Measurements from ENCODE around the gene SERINC5. TPM values are rescaled to one million over a fixed set of nuclear protein-coding genes. Genes with fewer than 3 reads are reported as not detected.
A peak's percentile ranks its signal among the peaks of the same experiment; 100 is the strongest.
"Not testable (repeated sequence)": the region's sequence is repeated elsewhere in the genome, so short reads cannot be mapped to it uniquely, and the experiment has no call there.

Gene SERINC5
- 10 to 100 TPM; 28.1 to 36.0 TPM for total RNA-seq

DNA sequence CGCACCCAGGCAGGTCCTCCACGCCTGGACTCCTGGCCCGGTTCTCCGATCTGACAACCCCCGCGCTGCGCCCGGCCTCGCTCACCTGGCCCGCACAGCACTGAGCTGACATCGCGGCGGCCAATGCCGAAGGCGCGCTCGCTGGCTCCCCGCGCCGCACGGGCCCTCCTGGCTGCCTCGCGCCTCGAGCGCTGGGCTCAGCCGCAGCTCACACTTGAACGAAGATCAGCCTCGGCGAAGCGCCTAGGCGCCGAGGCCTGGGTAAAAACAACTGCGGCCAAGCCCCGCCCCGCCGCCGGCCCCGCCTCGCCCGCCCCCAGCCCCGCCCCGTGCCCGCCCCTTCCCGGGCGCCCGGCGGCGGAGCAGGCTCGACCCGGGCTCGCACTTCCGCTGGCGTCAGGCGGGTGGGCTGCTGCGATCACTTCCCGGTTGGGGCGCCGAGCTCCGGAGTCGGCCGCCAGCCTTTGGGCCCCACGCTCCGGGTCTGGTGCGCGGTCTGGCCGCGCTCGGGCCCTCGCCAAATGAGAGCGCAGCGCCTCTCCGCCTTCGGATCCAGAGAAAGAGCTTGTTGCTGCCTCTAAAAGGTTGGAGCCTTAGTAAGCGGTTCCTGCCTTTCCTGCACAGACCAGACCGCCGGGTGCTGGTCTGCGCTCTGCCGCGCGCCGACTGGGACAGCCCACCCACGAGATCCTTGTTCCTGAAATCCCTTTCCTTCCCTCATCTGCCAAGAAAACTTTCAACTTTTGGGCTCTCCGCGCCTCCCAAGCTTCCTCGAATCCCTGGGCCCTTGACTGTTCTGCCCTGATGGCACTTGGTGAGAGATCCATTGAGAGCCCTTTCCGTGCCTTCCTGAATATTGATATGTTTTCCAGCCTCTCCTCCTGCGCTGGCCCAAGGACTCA lies at the start of gene SERINC5:
TSS of gene SERINC5 (minus strand) at position 238 of the 902 bp plus-strand sequence. CDS start at position 112, 126 bp downstream.
- DNase-seq = peak; percentile 92
- Mint-ChIP-seq H3K27me3 (no peaks in the 10 kb centered on the region), H3K9me3 (ENCODE audit: low read depth) (no peaks in the 10 kb centered on the region), H3K36me3 (ENCODE audit: low read depth) (peaks cover 22% of the 10 kb centered on the region), H3K4me3 (peak within 1 kb of the TSS; percentile 93), H3K4me1 (peaks cover 41% of the 10 kb centered on the region), H3K27ac (peak within 1 kb of the TSS; percentile 97)
- POLR2A ChIA-PET = interaction anchor here (0.6 to 3.4 kb wide), 12 partner anchors 9 to 165 kb away, joined by 3 to 12 read pairs (median 4); no protein-coding TSS in a partner anchor
- intact Hi-C loops (cut with DNase I, micrococcal nuclease) = loop anchor here (1.0 to 10.0 kb wide), 16 partner anchors 9 to 759 kb away; partner anchors contain the start of genes MTX3 (in 1 of the 2), TENT2 (in 1 of the 2) and ZFYVE16 (in 1 of the 2)
- CTCF ChIA-PET = interaction anchor here (0.6 to 3.2 kb wide), 14 partner anchors 9 to 417 kb away, joined by 3 to 27 read pairs (median 3); no protein-coding TSS in a partner anchor
- ATAC-seq = peak; percentile 75

DNA sequence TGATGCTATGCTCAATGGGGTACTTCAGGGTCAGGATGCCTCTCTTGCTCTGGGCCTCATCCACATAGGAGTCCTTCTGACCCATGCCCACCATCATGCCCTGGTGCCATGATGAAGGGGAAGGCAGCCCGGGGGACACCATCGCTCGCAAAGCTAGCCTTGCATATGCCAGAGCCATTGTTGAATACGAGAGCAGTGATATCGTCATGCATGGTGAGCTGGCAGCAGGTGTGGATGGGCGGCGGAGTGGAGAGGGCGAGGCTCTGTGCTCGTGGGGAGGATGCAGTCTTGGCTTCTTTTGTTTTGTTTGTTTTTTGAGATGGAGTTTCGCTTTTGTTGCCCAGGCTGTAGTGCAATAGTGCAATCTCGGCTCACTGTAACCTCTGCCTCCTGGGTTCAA lies 46.8 kb upstream of the SERINC5 start:
- DNase-seq (no peak), ATAC-seq (no peak)
- H3K27ac Mint-ChIP-seq = no peak overlapping the region
- H3K4me1 Mint-ChIP-seq = no peaks in the 10 kb centered on the region
- no peaks in the 10 kb centered on the region for H3K27me3 Mint-ChIP-seq
- H3K9me3 Mint-ChIP-seq (ENCODE audit: low read depth) = no peaks in the 10 kb centered on the region
- ChIA-PET CTCF (interaction anchor here (1.4 to 8.7 kb wide), 2 partner anchors 203 to 211 kb away, joined by 3 to 198 read pairs; no protein-coding TSS in a partner anchor), POLR2A (no interaction called here)
- H3K36me3 Mint-ChIP-seq (ENCODE audit: low read depth) = no peaks in the 10 kb centered on the region
- no peak overlapping the region for H3K4me3 Mint-ChIP-seq
- intact Hi-C loops (cut with DNase I, micrococcal nuclease) = no loop called here

DNA sequence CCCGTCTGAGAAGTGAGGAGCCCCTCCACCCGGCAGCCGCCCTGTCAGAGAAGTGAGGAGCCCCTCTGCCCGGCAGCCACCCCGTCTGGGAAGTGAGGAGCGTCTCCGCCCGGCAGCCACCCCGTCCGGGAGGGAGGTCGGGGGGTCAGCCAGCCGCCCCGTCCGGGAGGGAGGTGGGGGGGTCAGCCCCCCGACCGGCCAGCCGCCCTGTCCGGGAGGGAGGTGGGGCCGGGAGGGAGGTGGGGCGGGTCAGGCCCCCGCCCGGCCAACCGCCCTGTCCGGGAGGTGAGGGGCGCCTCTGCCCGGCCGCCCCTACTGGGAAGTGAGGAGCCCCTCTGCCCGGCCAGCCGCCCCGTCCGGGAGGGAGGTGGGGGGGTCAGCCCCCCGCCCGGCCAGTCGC lies 45.5 kb upstream of the SERINC5 start:
- CTCF ChIA-PET; H3K36me3 Mint-ChIP-seq (ENCODE audit: low read depth); H3K27me3 Mint-ChIP-seq: not testable (repeated sequence)

DNA sequence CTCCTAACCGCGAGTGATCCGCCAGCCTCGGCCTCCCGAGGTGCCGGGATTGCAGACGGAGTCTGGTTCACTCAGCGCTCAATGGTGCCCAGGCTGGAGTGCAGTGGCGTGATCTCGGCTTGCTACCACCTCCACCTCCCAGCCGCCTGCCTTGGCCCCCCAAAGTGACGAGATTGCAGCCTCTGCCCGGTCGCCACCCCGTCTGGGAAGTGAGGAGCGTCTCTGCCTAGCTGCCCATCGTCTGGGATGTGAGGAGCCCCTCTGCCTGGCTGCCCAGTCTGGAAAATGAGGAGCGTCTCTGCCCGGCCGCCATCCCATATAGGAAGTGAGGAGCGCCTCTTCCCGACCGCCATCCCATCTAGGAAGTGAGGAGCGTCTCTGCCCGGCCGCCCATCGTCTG lies 44.9 kb upstream of the SERINC5 start:
- POLR2A ChIA-PET; H3K27ac Mint-ChIP-seq; H3K4me1 Mint-ChIP-seq; H3K27me3 Mint-ChIP-seq; H3K9me3 Mint-ChIP-seq (ENCODE audit: low read depth); H3K36me3 Mint-ChIP-seq (ENCODE audit: low read depth); H3K4me3 Mint-ChIP-seq; CTCF ChIA-PET; DNase-seq; ATAC-seq; intact Hi-C loops (cut with DNase I, micrococcal nuclease): not testable (repeated sequence)

More for the DNA sequence above, 45.5 kb upstream of the SERINC5 start:
- H3K4me3 Mint-ChIP-seq; DNase-seq; H3K27ac Mint-ChIP-seq; H3K9me3 Mint-ChIP-seq (ENCODE audit: low read depth); intact Hi-C loops (cut with DNase I, micrococcal nuclease); POLR2A ChIA-PET; ATAC-seq; H3K4me1 Mint-ChIP-seq: not testable (repeated sequence)

DNA sequence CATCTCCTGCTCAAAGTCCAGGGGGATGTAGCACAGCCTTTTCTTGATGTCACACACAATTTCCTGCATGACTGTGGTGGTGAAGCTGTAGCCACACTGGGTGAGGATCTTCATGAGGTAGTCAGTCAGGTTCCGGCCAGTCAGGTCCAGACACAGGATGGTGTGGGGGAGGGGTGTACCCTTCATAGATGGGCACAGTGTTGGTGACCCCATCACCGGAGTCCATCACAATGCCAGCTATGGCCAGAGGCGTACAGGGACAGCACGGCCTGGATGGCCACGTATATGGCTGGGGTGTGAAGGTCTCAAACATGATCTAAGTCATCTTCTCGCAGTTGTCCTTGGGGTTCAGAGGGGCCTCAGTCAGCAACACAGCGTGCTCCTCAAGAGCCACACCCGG lies 44.3 kb upstream of the SERINC5 start:
- H3K9me3 Mint-ChIP-seq (ENCODE audit: low read depth) = no peaks in the 10 kb centered on the region
- H3K27ac Mint-ChIP-seq = no peak overlapping the region
- H3K4me1 Mint-ChIP-seq = no peaks in the 10 kb centered on the region
- DNase-seq = no peak
- no peaks in the 10 kb centered on the region for H3K27me3 Mint-ChIP-seq
- H3K4me3 Mint-ChIP-seq = no peak overlapping the region
- intact Hi-C loops (cut with DNase I, micrococcal nuclease) = no loop called here
- ATAC-seq = no peak
- no peaks in the 10 kb centered on the region for H3K36me3 Mint-ChIP-seq (ENCODE audit: low read depth)
- ChIA-PET CTCF (no interaction called here), POLR2A (no interaction called here)

DNA sequence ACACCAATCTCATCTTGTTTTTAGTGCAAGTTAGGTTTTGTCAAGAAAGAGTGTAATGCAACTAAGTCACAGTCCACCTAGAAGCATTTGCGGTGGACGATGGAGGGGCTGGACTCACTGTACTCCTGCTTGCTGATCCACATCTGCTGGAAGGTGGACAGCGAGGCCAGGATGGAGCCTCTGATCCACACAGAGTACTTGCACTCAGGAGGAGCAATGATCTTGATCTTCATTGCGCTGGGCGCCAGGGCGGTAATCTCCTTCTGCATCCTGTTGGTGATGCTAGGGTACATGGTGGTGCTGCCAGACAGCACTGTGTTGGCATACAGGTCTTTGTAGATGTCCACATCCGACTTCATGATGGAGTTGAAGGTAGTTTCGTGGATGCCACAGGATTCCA lies 43.8 kb upstream of the SERINC5 start:
- no peak overlapping the region for H3K4me3 Mint-ChIP-seq
- CTCF ChIA-PET = no interaction called here
- H3K36me3 Mint-ChIP-seq (ENCODE audit: low read depth) = no peaks in the 10 kb centered on the region
- H3K27ac Mint-ChIP-seq = no peak overlapping the region
- no peaks in the 10 kb centered on the region for H3K9me3 Mint-ChIP-seq (ENCODE audit: low read depth)
- DNase-seq (no peak), ATAC-seq (no peak)
- POLR2A ChIA-PET = no interaction called here
- intact Hi-C loops (cut with DNase I, micrococcal nuclease) = no loop called here
- no peaks in the 10 kb centered on the region for H3K4me1 Mint-ChIP-seq
- H3K27me3 Mint-ChIP-seq = no peaks in the 10 kb centered on the region

DNA sequence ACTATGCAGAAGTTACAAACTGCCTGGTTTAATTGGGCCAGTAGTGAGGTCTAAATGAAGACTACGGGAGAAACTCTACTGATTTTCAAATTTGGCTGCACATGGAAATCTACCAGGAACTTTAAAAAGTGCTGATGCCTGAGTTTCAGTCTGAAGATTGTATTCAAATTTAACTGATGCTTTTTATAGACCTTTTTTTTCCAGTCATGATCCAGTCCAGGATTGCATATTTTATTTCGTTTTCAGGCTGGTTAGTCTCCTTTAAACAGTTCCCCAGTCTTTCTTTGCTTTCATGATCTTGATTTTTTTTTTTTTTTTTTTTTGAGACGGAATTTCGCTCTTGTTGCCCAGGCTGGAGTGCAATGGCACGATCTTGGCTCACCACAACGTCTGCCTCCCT lies 40.3 kb upstream of the SERINC5 start:
- H3K4me1 Mint-ChIP-seq = no peaks in the 10 kb centered on the region
- no peak overlapping the region for H3K27ac Mint-ChIP-seq
- no peak for DNase-seq
- no peaks in the 10 kb centered on the region for H3K27me3 Mint-ChIP-seq
- no peaks in the 10 kb centered on the region for H3K9me3 Mint-ChIP-seq (ENCODE audit: low read depth)
- ATAC-seq = no peak
- ChIA-PET CTCF (no interaction called here), POLR2A (no interaction called here)
- H3K36me3 Mint-ChIP-seq (ENCODE audit: low read depth) = no peaks in the 10 kb centered on the region
- H3K4me3 Mint-ChIP-seq = no peak overlapping the region
- intact Hi-C loops (cut with DNase I, micrococcal nuclease) = no loop called here

DNA sequence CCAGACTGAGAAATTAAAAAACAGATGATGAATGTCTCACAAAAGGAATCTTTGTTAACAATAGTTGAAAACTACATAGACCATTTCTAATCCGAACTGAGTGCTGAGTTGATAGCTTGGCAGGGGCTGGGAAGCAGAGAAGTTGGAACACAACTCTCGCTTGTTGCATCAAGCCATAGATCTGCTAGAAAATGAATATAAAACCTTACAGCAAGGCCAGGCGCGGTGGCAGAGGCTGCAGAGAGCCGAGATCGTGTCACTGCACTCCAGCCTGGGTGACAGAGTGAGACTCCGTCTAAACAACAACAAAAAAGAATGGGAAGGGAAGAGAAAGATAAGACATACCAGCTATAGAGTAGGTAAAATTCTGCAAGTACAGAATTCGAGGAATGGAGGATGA lies 35.9 kb upstream of the SERINC5 start:
- Mint-ChIP-seq H3K27ac (no peak overlapping the region), H3K36me3 (ENCODE audit: low read depth) (no peaks in the 10 kb centered on the region), H3K4me3 (no peak overlapping the region), H3K4me1 (no peaks in the 10 kb centered on the region), H3K27me3 (no peaks in the 10 kb centered on the region), H3K9me3 (ENCODE audit: low read depth) (no peaks in the 10 kb centered on the region)
- DNase-seq = no peak
- ChIA-PET CTCF (interaction anchor here (1.0 kb wide), 1 partner anchor 16 kb away, joined by 3 read pairs; no protein-coding TSS in a partner anchor), POLR2A (no interaction called here)
- no peak for ATAC-seq
- intact Hi-C loops (cut with DNase I, micrococcal nuclease) = no loop called here

DNA sequence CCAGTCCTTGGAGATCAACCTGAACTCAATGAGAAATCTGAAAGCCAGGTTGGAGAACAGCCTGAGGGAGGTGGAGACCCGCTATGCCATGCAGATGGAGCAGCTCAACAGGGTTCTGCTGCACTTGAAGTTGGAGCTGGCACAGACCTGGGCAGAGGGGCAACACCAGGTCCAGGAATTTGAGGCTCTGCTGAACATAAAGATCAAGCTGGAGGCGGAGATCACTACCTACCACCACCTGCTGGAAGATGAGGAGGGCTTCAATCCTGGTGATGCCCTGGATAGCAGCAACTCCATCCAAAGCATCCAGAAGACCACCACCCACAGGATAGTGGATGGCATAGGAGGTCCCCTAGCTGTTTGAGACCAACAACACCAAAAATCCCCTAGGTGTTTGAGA lies 33.5 kb upstream of the SERINC5 start:
- H3K9me3 Mint-ChIP-seq (ENCODE audit: low read depth) = no peaks in the 10 kb centered on the region
- no peak overlapping the region for H3K4me3 Mint-ChIP-seq
- intact Hi-C loops (cut with DNase I, micrococcal nuclease) = no loop called here
- DNase-seq = no peak
- no peaks in the 10 kb centered on the region for H3K36me3 Mint-ChIP-seq (ENCODE audit: low read depth)
- H3K4me1 Mint-ChIP-seq = peaks cover 8% of the 10 kb centered on the region
- CTCF ChIA-PET = interaction anchor here (0.5 to 1.1 kb wide), 2 partner anchors 19 to 197 kb away, joined by 3 read pairs; no protein-coding TSS in a partner anchor
- no peaks in the 10 kb centered on the region for H3K27me3 Mint-ChIP-seq
- POLR2A ChIA-PET = interaction anchor here (0.6 kb wide), 1 partner anchor 153 kb away, joined by 3 read pairs; no protein-coding TSS in a partner anchor
- no peak for ATAC-seq
- H3K27ac Mint-ChIP-seq = no peak overlapping the region

DNA sequence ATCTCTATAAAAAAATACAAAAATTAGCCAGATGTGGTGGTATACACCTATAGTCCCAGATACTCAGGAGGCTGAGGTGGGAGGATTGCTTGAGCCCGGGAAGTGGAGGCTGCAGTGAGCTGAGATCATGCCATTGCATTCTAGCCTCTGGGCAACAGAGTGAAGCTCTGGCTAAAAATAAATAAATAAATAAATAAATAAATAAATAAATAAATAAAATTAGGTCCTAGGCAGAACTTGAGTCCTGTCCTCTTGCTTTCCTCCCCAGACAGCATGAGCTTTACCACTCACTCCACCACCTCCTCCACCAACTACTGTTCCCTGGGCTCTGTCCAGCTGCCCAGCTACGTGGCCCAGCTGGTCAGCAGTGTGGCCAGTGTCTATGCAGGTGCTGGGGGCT lies 32.3 kb upstream of the SERINC5 start:
- no peak for DNase-seq
- ATAC-seq = no peak
- CTCF ChIA-PET = no interaction called here
- Mint-ChIP-seq H3K27ac (no peak overlapping the region), H3K27me3 (no peaks in the 10 kb centered on the region), H3K4me3 (no peak overlapping the region), H3K36me3 (ENCODE audit: low read depth) (no peaks in the 10 kb centered on the region), H3K4me1 (peaks cover 15% of the 10 kb centered on the region), H3K9me3 (ENCODE audit: low read depth) (peaks cover 1% of the 10 kb centered on the region)
- POLR2A ChIA-PET = interaction anchor here (0.6 kb wide), 1 partner anchor 191 kb away, joined by 3 read pairs; no protein-coding TSS in a partner anchor
- intact Hi-C loops (cut with DNase I, micrococcal nuclease) = no loop called here

DNA sequence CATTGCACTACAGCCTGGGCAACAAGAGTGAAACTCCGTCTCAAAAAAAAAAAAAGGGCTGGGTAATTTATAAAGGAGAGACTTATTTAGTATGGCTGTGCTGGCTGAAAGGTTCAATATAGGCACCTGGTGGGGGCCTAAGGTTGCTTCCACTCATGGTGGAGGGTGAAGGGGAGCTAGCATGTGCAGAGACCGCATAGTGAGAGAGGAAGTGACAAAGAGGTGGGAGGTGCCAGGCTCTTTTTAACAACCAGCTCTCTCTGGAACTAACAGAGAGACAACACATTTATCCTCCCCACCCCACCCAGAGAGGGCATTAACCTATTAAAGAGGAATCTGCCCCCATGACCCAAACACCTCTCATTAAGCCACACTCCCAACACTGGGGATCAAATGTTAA lies 28.9 kb upstream of the SERINC5 start:
- peaks cover 18% of the 10 kb centered on the region for H3K4me1 Mint-ChIP-seq
- peaks cover 1% of the 10 kb centered on the region for H3K9me3 Mint-ChIP-seq (ENCODE audit: low read depth)
- no peak overlapping the region for H3K4me3 Mint-ChIP-seq
- peak overlapping the region; percentile 45 for H3K27ac Mint-ChIP-seq
- H3K27me3 Mint-ChIP-seq = no peaks in the 10 kb centered on the region
- H3K36me3 Mint-ChIP-seq (ENCODE audit: low read depth) = no peaks in the 10 kb centered on the region
- DNase-seq (peak; percentile 49), ATAC-seq (peak; percentile 81)
- intact Hi-C loops (cut with DNase I, micrococcal nuclease) = no loop called here
- ChIA-PET POLR2A (interaction anchor here (0.6 to 1.0 kb wide), 2 partner anchors 27 to 81 kb away, joined by 3 to 5 read pairs; no protein-coding TSS in a partner anchor), CTCF (interaction anchor here (1.1 to 1.4 kb wide), 3 partner anchors 24 to 193 kb away, joined by 3 to 4 read pairs (median 4); no protein-coding TSS in a partner anchor)

Data from activated CD4-positive, alpha-beta T cell treated with anti-CD3 and anti-CD28 coated beads for 36 hours (primary cell).